A549 (cell line): Measurements from ENCODE around the gene KRTAP4-11. TPM values are rescaled to one million over a fixed set of nuclear protein-coding genes. Genes with fewer than 3 reads are reported as not detected.

Source experiments
- ATAC-seq, 2 experiments: fragments of 200-7000 bp in 1 of 2; fragments of >200 bp in 1 of 2; cut with Nextera tagmentation in 1 of 2; cut with Tn5 transposase in 1 of 2; 3 replicates each; pipeline versions ENCODE4 v1.8.0 to v1.9.1; 2018 to 2020; ENCODE audit warnings: mild to moderate bottlenecking in 1 of 2, moderate library complexity in 1 of 2
- CTCF ChIA-PET: fragments of 300-600 bp; sonication (Branson Sonifier 250); formaldehyde crosslinking; extraction: SDS; loops from one replicate; lab custom pipeline; 2021; ENCODE audit warnings: antibody characterized with exemption, inconsistent platforms; lab: Yijun Ruan, JAX
- POLR2A ChIA-PET: fragments of 350-600 bp; formaldehyde crosslinking; extraction: SDS; loops from one replicate; lab custom pipeline; 2021; ENCODE audit warnings: antibody characterized with exemption, inconsistent platforms; lab: Yijun Ruan, JAX
- DNase-seq, 2 experiments: peaks; one replicate each; pipeline versions ENCODE4 v3.0.0 to v3.0.0-alpha.2; 2011 to 2016; ENCODE audit warnings: low read depth in 1 of 2, low spot score in 1 of 2
- FAIRE-seq: peaks from 2 replicates; lab custom pipeline; 2011; peaks lifted over from hg19 to GRCh38; lab: Jason Lieb, UNC
- H3K27ac ChIP-seq, 2 experiments: fragments of >200 bp; sonication (Bioruptor Twin); formaldehyde crosslinking; 3 replicates each; pipeline ENCODE4 v1.5.1; 2016 to 2017
- H3K4me1 ChIP-seq: fragments of >200 bp; sonication (Bioruptor Twin); formaldehyde crosslinking; 3 replicates; pipeline ENCODE4 v1.6.1; 2016
- H3K4me2 ChIP-seq: fragments of >200 bp; sonication (Bioruptor Twin); formaldehyde crosslinking; 3 replicates; pipeline ENCODE4 v1.6.1; 2016
- H3K4me3 ChIP-seq: fragments of >200 bp; sonication (Bioruptor Twin); formaldehyde crosslinking; 3 replicates; pipeline ENCODE4 v1.5.1; 2016
- H3K9me3 ChIP-seq: fragments of >200 bp; sonication (Bioruptor Twin); formaldehyde crosslinking; 3 replicates; pipeline ENCODE4 v1.6.1; 2016
- CBX2 ChIP-seq: fragments of 200-600 bp; sonication (generic); IDR thresholded peaks from 2 replicates; pipeline ENCODE4 v1.6.1; 2016; ENCODE audit warnings: low read depth, mild to moderate bottlenecking, borderline replicate concordance
- CHD4 ChIP-seq: fragments of 200-600 bp; sonication (generic); IDR thresholded peaks from 2 replicates; pipeline ENCODE4 v1.6.1; 2016; ENCODE audit warnings: antibody characterized with exemption, mild to moderate bottlenecking, borderline replicate concordance
- CTCF ChIP-seq: fragments of >200 bp; sonication (Bioruptor Twin); formaldehyde crosslinking; IDR thresholded peaks from 3 replicates; pipeline ENCODE4 v1.5.1; 2016
- EHF ChIP-seq: fragments of 250-450 bp; sonication (Bioruptor Pico); IDR thresholded peaks from 2 replicates; pipeline ENCODE4 v1.5.0; 2020; ENCODE audit warnings: mild to moderate bottlenecking
- ELK1 ChIP-seq: fragments of 150-350 bp; IDR thresholded peaks from 2 replicates; pipeline ENCODE4 v1.6.1; 2014; ENCODE audit warnings: low read depth, mild to moderate bottlenecking, low read length
- EP300 ChIP-seq, 2 experiments: fragments of >200 bp; sonication (Bioruptor Twin); formaldehyde crosslinking; IDR thresholded peaks; 2 replicates in 1 of 2; 3 replicates in 1 of 2; pipeline ENCODE4 v1.6.1; 2016 to 2017
- ESRRA ChIP-seq: fragments of 150-350 bp; IDR thresholded peaks from 2 replicates; pipeline ENCODE4 v1.6.1; 2014; ENCODE audit warnings: mild to moderate bottlenecking, low read length, borderline replicate concordance
- HMGXB4 ChIP-seq: fragments of 250-450 bp; sonication (Bioruptor Pico); IDR thresholded peaks from 2 replicates; pipeline ENCODE4 v1.5.0; 2021; ENCODE audit warnings: mild to moderate bottlenecking, moderate library complexity, borderline replicate concordance
- HOXB5 ChIP-seq: fragments of 250-450 bp; sonication (Bioruptor Pico); IDR thresholded peaks from 2 replicates; pipeline ENCODE4 v1.5.0; 2020; ENCODE audit warnings: mild to moderate bottlenecking, moderate library complexity
- MAFK ChIP-seq: fragments of 450-650 bp; IDR thresholded peaks from 2 replicates; pipeline ENCODE4 v1.6.1; 2014; ENCODE audit not compliant: partially characterized antibody
- MAZ ChIP-seq: fragments of 150-350 bp; IDR thresholded peaks from 2 replicates; pipeline ENCODE4 v1.6.1; 2014; ENCODE audit warnings: antibody characterized with exemption, low read depth, low read length, borderline replicate concordance
- MYC ChIP-seq: IDR thresholded peaks from 2 replicates; pipeline ENCODE4 v1.6.1; 2012; ENCODE audit warnings: mild to moderate bottlenecking, inconsistent platforms, low read length, improper control_type of control experiment, borderline replicate concordance
- PHF8 ChIP-seq: fragments of 200-600 bp; sonication (generic); IDR thresholded peaks from 2 replicates; pipeline ENCODE4 v1.6.1; 2016; ENCODE audit warnings: low read depth, mild to moderate bottlenecking, antibody characterized with exemption, moderate library complexity, borderline replicate concordance
- POLR2AphosphoS2 ChIP-seq: conservative IDR thresholded peaks from 2 replicates; pipeline ENCODE4 v1.6.1; 2012; ENCODE audit warnings: low read length, improper control_type of control experiment, inconsistent platforms
- RAD21 ChIP-seq, 2 experiments: fragments of >200 bp in 1 of 2; sonication (Bioruptor Twin) in 1 of 2; formaldehyde crosslinking in 1 of 2; IDR thresholded peaks in 1 of 2; conservative IDR thresholded peaks in 1 of 2; 2 replicates in 1 of 2; 3 replicates in 1 of 2; pipeline ENCODE4 v1.6.1; 2012 to 2018; ENCODE audit warnings: inconsistent platforms in 1 of 2
- RARB ChIP-seq: fragments of 250-450 bp; sonication (Bioruptor Pico); IDR thresholded peaks from 2 replicates; pipeline ENCODE4 v1.8.0; 2021; ENCODE audit warnings: mild to moderate bottlenecking, moderate library complexity
- RCOR1 ChIP-seq: fragments of 150-350 bp; IDR thresholded peaks from 2 replicates; pipeline ENCODE4 v1.6.1; 2014; ENCODE audit warnings: antibody characterized with exemption, low read length, low read depth
- SREBF2 ChIP-seq: fragments of 450-650 bp; IDR thresholded peaks from 2 replicates; pipeline ENCODE4 v1.6.1; 2014; ENCODE audit warnings: mild to moderate bottlenecking, moderate library complexity
- TFCP2L1 ChIP-seq: fragments of 250-450 bp; sonication (Bioruptor Pico); IDR thresholded peaks from 2 replicates; pipeline ENCODE4 v1.5.0; 2021; ENCODE audit warnings: mild to moderate bottlenecking
- ZFP36 ChIP-seq: fragments of 450-650 bp; IDR thresholded peaks from 2 replicates; pipeline ENCODE4 v1.6.1; 2014; ENCODE audit warnings: borderline replicate concordance; ENCODE audit not compliant: partially characterized antibody
- WGBS: methylation state at CpG from one replicate; pipeline ENCODE4 v1.1.6; 2017; ENCODE audit errors: missing lambda C conversion rate; 5-methylcytosine and 5-hydroxymethylcytosine counted together
- polyA plus RNA-seq, 4 experiments: library from polyadenylated mRNA; depleted of rRNA in 3 of 4; stranded (reverse); fragments of >200 nt; fragmentation: RNase III in 1 of 4; extraction: RNeasy Plus Mini Kit Qiagen cat#74134 plus additional on column Dnase treatment in 1 of 4; gene quantifications; 2 replicates in 3 of 4; 3 replicates in 1 of 4; pipeline ENCODE4 v1.2.3, GENCODE V29; 2011 to 2017
- TF ChIP-seq, protein P1 (sequence below): fragments of 450-650 bp; IDR thresholded peaks from 2 replicates; pipeline ENCODE4 v1.6.1; 2014; ENCODE audit warnings: antibody characterized with exemption
- TF ChIP-seq, protein P2 (sequence below): fragments of >200 bp; sonication (Bioruptor Twin); formaldehyde crosslinking; IDR thresholded peaks from 3 replicates; pipeline ENCODE4 v1.6.1; 2016
- TF ChIP-seq, protein P3 (sequence below): IDR thresholded peaks from 2 replicates; pipeline ENCODE4 v1.6.1; 2012

The KRTAP4-11 gene
- polyA plus RNA-seq, 2 of the 4 experiments (the other 2 are of a cell fraction) = not detected

GRCh38 chr17:41118721-41119120 is 548 bp upstream of the KRTAP4-11 start:
- no peak overlapping the region for H3K4me2 ChIP-seq
- TF ChIP-seq, protein P1, sequence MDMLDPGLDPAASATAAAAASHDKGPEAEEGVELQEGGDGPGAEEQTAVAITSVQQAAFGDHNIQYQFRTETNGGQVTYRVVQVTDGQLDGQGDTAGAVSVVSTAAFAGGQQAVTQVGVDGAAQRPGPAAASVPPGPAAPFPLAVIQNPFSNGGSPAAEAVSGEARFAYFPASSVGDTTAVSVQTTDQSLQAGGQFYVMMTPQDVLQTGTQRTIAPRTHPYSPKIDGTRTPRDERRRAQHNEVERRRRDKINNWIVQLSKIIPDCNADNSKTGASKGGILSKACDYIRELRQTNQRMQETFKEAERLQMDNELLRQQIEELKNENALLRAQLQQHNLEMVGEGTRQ = no peak
- TF ChIP-seq MYC (no peak), RCOR1 (no peak), RAD21 (conservative IDR thresholded peaks at IDR 0.05 in 1 of 2, IDR thresholded peaks at IDR 0.05 in 1 of 2) (no peak), ZFP36 (no peak), CTCF (no peak), ESRRA (no peak), PHF8 (no peak), MAFK (no peak), TFCP2L1 (CRISPR knock-in tag) (no peak), EP300 (IDR thresholded peaks at IDR 0.05) (no peak), HMGXB4 (no peak)
- TF ChIP-seq, protein P2, sequence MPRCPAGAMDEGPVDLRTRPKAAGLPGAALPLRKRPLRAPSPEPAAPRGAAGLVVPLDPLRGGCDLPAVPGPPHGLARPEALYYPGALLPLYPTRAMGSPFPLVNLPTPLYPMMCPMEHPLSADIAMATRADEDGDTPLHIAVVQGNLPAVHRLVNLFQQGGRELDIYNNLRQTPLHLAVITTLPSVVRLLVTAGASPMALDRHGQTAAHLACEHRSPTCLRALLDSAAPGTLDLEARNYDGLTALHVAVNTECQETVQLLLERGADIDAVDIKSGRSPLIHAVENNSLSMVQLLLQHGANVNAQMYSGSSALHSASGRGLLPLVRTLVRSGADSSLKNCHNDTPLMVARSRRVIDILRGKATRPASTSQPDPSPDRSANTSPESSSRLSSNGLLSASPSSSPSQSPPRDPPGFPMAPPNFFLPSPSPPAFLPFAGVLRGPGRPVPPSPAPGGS = no peak
- TF ChIP-seq, all 56 proteins: peak for 0
- ATAC-seq = no peak
- DNase-seq = no peak
- POLR2A ChIA-PET = no interaction called here
- 70% methylated on average over 4 of the region's 4 CpGs for WGBS
- Histone ChIP-seq H3K27ac (no peak overlapping the region), H3K4me1 (no peaks in the 10 kb centered on the region), H3K9me3 (no peaks in the 10 kb centered on the region), H3K4me3 (no peak overlapping the region)
- CTCF ChIA-PET = no interaction called here
- FAIRE-seq = no peak

- POLR2A ChIA-PET = no interaction called here
- no peak overlapping the region for H3K27ac ChIP-seq
- FAIRE-seq (no peak), DNase-seq (no peak), ATAC-seq (no peak)
- H3K9me3 ChIP-seq = peaks cover 5% of the 10 kb centered on the region; the same call in 1 of the 3 replicates
- CTCF ChIA-PET = no interaction called here
- no peak for TF ChIP-seq ZFP36
- TF ChIP-seq SREBF2 = no peak
- TF ChIP-seq ELK1 = no peak
- no peak for TF ChIP-seq CHD4
- no peak for TF ChIP-seq HOXB5 (CRISPR knock-in tag)
- no peak for TF ChIP-seq POLR2AphosphoS2
- TF ChIP-seq RARB (CRISPR knock-in tag) = no peak
- TF ChIP-seq CBX2 = no peak
- no peak for TF ChIP-seq MAZ
- TF ChIP-seq EHF = no peak
- TF ChIP-seq, protein P3, sequence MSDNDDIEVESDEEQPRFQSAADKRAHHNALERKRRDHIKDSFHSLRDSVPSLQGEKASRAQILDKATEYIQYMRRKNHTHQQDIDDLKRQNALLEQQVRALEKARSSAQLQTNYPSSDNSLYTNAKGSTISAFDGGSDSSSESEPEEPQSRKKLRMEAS = no peak
- WGBS = 86% methylated on average over 5 of the region's 5 CpGs
- no peaks in the 10 kb centered on the region for H3K4me1 ChIP-seq
- no peak overlapping the region for H3K4me2 ChIP-seq
- no peak overlapping the region for H3K4me3 ChIP-seq
Observed at GRCh38 chr17:41116297-41116696, 1.9 kb downstream of the KRTAP4-11 start.
